GM19035 (cell line): Measurements from ENCODE around the gene KRTAP21-3.
"Not testable (repeated sequence)": the region's sequence is repeated elsewhere in the genome, so short reads cannot be mapped to it uniquely, and the experiment has no call there.

Experiments
- ATAC-seq: cut with Tn5 transposase; IDR thresholded peaks from one replicate; pipeline ENCODE4 v1.9.1; 2021; ENCODE audit not compliant: unreplicated experiment

Gene KRTAP21-3, protein sequence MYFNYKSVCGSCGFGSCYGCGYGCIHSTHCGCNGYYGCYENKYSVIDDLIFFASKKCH

DNA sequence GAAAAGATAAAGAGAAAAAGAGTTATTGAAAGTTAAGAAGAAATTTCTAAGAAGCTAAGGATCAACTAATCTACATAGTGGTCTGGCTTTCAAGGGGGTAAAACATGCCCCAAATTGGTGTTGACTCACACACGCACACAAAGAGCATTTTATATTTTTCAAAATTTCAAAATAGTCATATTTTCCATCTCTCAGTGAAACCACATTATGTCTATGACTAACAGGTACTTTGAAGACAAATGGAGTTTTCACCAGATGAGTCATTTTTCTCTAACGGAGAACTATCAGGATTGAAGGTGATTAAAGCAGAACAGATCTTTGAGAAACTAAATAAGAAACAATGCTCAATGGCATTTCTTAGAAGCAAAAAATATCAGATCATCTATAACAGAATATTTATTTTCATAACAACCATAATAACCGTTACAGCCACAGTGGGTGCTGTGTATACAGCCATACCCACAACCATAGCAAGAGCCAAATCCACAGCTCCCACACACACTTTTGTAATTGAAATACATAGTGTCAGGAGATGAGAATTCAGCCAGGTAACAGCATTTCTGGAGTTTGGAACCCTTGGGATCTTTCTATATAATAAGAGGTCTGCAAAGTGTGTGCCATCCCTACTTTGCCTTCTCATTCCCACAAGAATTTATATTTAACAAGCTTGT lies at the start of gene KRTAP21-3:
TSS of gene KRTAP21-3 (minus strand) at position 539 of the 671 bp plus-strand sequence. CDS start at position 521, 18 bp downstream.
- no peak for ATAC-seq

- ATAC-seq = no peak
Measured at GRCh38 chr21:30760776-30761175, 42.2 kb upstream of the KRTAP21-3 start.

GRCh38 chr21:30758306-30758705 lies 39.7 kb upstream of the KRTAP21-3 start:
- ATAC-seq = no peak

DNA sequence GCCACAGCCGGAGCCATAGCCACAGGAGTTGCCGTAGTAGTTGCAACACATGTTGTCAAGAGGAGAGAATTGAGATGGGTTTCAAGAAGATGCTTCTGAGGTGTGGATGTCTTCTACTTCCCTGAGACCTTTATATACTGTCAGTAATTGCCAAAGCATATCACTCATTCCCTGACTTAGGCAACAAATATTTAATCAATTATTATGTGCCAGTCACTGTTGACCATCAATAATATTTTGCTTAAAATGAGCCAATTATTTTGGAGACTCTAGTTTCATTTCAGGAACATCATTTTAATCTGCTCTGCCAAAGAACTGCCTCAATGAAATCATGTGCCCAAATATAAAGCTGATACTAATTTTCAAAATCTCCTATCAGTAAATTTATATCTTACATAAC lies 36.8 kb upstream of the KRTAP21-3 start, which contains the start of gene KRTAP21-1:
TSS of gene KRTAP21-1 (minus strand) at position 101 of the 400 bp plus-strand sequence. CDS start at position 51, 50 bp downstream.
- ATAC-seq = not testable (repeated sequence)

- no peak for ATAC-seq
Measured at GRCh38 chr21:30747159-30747558, 28.6 kb upstream of the KRTAP21-3 start, which contains the start of gene KRTAP21-2. Gene KRTAP21-2, minus strand, starts transcription at chr21:30747259. Its CDS starts 57 bp downstream, at chr21:30747202.

- no peak for ATAC-seq
Measured at GRCh38 chr21:30740462-30740861, 21.9 kb upstream of the KRTAP21-3 start.

GRCh38 chr21:30733026-30733425 lies 14.4 kb upstream of the KRTAP21-3 start:
- no peak for ATAC-seq

- ATAC-seq = no peak
Measured at GRCh38 chr21:30726726-30727125, 8.1 kb upstream of the KRTAP21-3 start.

DNA sequence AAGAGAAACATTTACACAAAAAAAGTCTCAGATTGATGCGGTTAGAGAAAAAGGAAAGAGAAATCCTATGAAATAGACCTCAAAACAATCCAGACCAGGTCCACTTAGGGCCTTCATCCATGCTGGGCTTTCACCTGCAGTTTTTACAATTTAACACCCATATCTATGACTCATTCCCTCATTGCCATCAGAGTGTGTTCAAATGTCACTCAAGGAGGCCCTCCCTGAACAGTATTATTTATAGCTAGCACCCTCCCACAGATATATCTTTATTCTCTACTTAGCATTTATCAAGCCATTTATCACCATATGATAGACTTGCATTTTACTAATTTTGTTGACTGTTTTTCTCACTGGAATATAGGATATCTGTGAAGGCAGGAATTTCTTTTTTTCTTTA lies 824 bp upstream of the KRTAP21-3 start:
- no peak for ATAC-seq

GRCh38 chr21:30717105-30717504 lies 1.5 kb downstream of the KRTAP21-3 start:
- ATAC-seq = no peak

GRCh38 chr21:30714946-30715345 lies 3.6 kb downstream of the KRTAP21-3 start:
- ATAC-seq = no peak

DNA sequence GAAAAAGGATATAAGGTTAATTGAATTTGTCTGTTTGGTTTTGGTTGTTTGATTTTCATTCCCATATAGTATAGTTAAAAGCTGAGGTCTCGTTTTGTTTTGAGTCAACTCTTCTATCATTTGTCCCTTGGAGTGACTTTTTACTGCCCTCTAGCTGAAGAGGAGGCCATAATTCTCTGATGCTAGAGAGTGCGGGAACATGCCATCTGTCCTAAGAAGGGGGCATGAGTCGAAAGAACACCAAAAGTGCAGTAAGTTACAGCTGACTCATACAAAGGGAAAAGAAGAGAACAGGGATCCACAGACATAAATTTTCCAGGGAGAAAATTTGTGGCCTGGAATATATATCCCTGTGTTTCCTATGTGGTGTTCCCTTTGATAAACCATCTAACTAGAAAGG lies 4.1 kb downstream of the KRTAP21-3 start:
- ATAC-seq = no peak

GRCh38 chr21:30713766-30714165 lies 4.8 kb downstream of the KRTAP21-3 start:
- ATAC-seq = no peak

DNA sequence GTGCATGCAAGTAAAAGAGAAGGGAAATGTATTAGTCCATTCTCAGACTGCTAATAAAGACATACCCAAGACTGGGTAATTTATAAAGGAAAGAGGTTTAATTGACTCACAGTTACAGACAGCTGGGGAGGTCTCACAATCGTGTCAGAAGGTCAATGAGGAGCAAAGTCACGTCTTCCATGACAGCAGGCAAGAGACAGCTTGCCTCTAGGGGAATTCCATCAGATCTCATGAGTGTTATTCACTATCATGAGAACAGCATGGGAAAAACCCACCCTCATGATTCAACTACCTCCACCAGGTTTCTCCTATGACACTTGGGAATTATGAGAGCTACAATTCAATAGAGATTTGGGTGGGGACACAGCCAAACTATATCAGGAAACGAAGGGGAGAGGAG lies 8.1 kb downstream of the KRTAP21-3 start:
- ATAC-seq = no peak

DNA sequence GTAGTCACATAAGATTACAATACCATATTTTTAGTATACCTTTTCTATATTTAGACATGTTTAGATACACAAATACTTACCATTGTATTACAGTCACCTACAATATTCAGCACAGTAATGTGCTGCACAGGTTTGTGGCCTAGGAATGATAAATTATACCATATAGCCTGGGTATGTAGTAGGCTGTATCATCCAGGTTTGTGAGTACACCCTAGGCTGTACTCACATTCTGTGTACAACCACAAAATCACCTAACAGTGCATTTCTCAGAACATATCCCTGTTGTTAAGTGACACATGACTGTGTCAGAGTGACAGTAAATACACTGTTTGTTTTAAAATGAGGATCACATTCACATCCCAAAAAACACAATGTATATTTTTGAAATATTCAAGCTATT lies 11.2 kb downstream of the KRTAP21-3 start:
- no peak for ATAC-seq

DNA sequence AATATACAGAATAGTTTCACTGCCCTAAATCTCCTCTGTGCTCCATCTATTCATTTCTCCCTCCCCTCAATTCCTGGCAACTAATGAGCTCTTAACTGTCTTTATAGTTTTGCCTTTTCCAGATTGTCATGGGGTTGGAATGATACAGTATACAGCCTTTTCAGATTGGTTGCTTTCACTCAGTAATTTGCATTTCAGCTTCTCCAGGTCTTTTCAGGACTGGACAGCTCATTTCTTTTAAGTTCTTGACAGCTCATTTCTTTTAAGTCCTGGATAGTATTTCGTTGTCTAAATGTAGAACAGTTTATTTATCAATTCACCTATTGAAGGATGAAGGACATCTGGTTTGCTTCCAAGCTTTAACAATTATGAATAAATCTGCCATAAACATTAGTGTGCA lies 22.6 kb downstream of the KRTAP21-3 start:
- no peak for ATAC-seq

- no peak for ATAC-seq
Measured at GRCh38 chr21:30689822-30690221, 28.8 kb downstream of the KRTAP21-3 start.

GRCh38 chr21:30684506-30684905 lies 34.1 kb downstream of the KRTAP21-3 start:
- no peak for ATAC-seq

DNA sequence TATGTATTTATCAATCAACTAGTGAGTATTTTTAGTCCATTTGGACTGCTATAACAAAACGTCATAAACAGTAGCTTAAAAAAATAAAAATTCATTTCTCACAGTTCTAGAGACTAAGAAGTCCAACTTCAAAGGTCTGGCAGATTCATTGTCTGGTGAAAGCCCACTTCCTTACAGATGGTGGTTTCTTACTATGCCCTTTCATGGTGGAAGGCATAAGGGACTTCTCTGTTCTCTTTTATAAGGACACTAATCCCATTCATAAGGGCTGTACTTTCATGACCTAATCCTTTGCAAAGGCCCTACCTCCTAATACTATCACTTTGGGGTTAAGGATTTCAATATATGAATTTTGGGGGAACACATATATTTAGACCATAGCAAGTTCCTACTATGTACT lies 38.0 kb downstream of the KRTAP21-3 start:
- no peak for ATAC-seq

DNA sequence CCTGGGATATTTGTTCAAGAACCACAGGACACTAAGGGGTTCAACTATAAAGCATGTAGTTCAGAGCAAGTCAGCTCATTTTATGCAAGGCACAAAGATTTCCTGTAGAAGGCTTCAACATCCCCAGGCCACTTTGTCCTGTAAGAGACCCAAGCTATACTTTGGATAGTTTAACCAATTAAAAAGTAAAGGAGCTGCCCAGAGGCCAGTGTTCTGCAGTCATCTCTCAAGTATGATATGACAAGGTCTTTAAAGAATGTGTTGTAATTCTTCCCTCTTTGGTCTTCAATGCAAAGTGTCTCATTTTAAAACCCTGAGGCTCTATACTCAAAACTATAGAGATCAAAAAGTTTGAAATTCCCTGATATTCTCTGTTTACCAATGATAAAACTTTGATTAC lies 41.8 kb downstream of the KRTAP21-3 start:
- no peak for ATAC-seq

- ATAC-seq = no peak
Measured at GRCh38 chr21:30674312-30674711, 44.3 kb downstream of the KRTAP21-3 start.

GRCh38 chr21:30672985-30673650 lies 45.5 kb downstream of the KRTAP21-3 start:
- ATAC-seq = no peak
